HepG2 (cell line): ENCODE data around the gene SYTL1. TPM values are rescaled to one million over a fixed set of nuclear protein-coding genes. Genes with fewer than 3 reads are reported as not detected.

Experiments
- AKAP8 ChIP-seq: sonication (generic); formaldehyde crosslinking; IDR thresholded peaks from 2 replicates; pipeline ENCODE4 v1.5.1; 2020; ENCODE audit warnings: mild to moderate bottlenecking, missing genetic modification reagents
- EP300 ChIP-seq, 3 experiments: sonication (generic) in 1 of 3; formaldehyde crosslinking in 1 of 3; IDR thresholded peaks; 2 replicates each; pipeline versions ENCODE4 v1.5.1 to v1.6.1; 2011 to 2020; ENCODE audit warnings: low read depth in 2 of 3, low read length in 2 of 3, borderline replicate concordance in 1 of 3, improper control_type of control experiment in 1 of 3, mild to moderate bottlenecking in 1 of 3, missing genetic modification reagents in 1 of 3, moderate library complexity in 1 of 3
- FOXA1 ChIP-seq, 2 experiments: fragments of 450-650 bp in 1 of 2; sonication (generic) in 1 of 2; formaldehyde crosslinking in 1 of 2; IDR thresholded peaks; 2 replicates each; pipeline versions ENCODE4 v1.4.0 to v1.6.1; 2016 to 2020; ENCODE audit warnings: missing genetic modification reagents in 1 of 2
- MYC ChIP-seq: sonication (generic); formaldehyde crosslinking; IDR thresholded peaks from 2 replicates; pipeline ENCODE4 v1.9.0; 2021; ENCODE audit warnings: missing genetic modification reagents, borderline replicate concordance
- RBM22 ChIP-seq: fragments of 200-400 bp; formaldehyde crosslinking; optimal IDR thresholded peaks from 2 replicates; pipeline ENCODE3; 2017; ENCODE audit warnings: mild to moderate bottlenecking, low read length, moderate library complexity
- REPIN1 ChIP-seq: sonication (generic); formaldehyde crosslinking; IDR thresholded peaks from 2 replicates; pipeline ENCODE4 v1.8.0; 2022; ENCODE audit warnings: missing genetic modification reagents, low read depth, mild to moderate bottlenecking, borderline replicate concordance
- SIN3B ChIP-seq: fragments of 150-350 bp; IDR thresholded peaks from 2 replicates; pipeline ENCODE4 v1.6.1; 2014; ENCODE audit warnings: low read length
- STAG1 ChIP-seq: sonication (generic); formaldehyde crosslinking; IDR thresholded peaks from 2 replicates; pipeline ENCODE4 v1.4.0; 2020; ENCODE audit warnings: missing genetic modification reagents
- TEAD3 ChIP-seq: optimal IDR thresholded peaks from 2 replicates; pipeline ENCODE3; 2016; ENCODE audit warnings: borderline replicate concordance
- ZNF263 ChIP-seq: sonication (generic); formaldehyde crosslinking; IDR thresholded peaks from 2 replicates; pipeline ENCODE4 v1.4.0; 2020; ENCODE audit warnings: missing genetic modification reagents
- ZNF768 ChIP-seq: sonication (generic); formaldehyde crosslinking; IDR thresholded peaks from 2 replicates; pipeline ENCODE4 v1.4.0; 2020; ENCODE audit warnings: missing genetic modification reagents
- polyA plus RNA-seq, 8 experiments: library from polyadenylated mRNA; depleted of rRNA in 3 of 8; stranded (reverse) in 7 of 8; unstranded in 1 of 8; fragments of >200 nt; fragmentation: Illumina TruSeq in 4 of 8; extraction: Trizol in 4 of 8; gene quantifications; 2 replicates each; pipeline versions ENCODE4 v1.2.1 to v1.2.3, GENCODE V29; 2011 to 2016; ENCODE audit warnings: low read depth in 4 of 8, missing spikeins in 1 of 8, mixed read lengths in 1 of 8; ENCODE audit not compliant: insufficient read depth in 1 of 8
- total RNA-seq, 5 experiments: library from RNA; depleted of rRNA; stranded (reverse); fragments of >200 nt; fragmentation: Illumina TruSeq; extraction: Trizol; gene quantifications; 2 replicates each; pipeline ENCODE4 v1.2.3, GENCODE V29; 2016; ENCODE audit warnings: low read depth in 1 of 5
- TF ChIP-seq, protein P1 (sequence below): sonication (generic); formaldehyde crosslinking; IDR thresholded peaks from 2 replicates; pipeline ENCODE4 v1.8.1; 2023; ENCODE audit warnings: mild to moderate bottlenecking, missing genetic modification reagents
- TF ChIP-seq, protein P2 (sequence below): sonication (generic); formaldehyde crosslinking; IDR thresholded peaks from 2 replicates; pipeline ENCODE4 v1.4.0; 2020; ENCODE audit warnings: missing genetic modification reagents
- TF ChIP-seq, protein P3 (sequence below): sonication (generic); formaldehyde crosslinking; IDR thresholded peaks from 2 replicates; pipeline ENCODE4 v1.4.0; 2020; ENCODE audit warnings: missing genetic modification reagents, borderline replicate concordance

Gene SYTL1
- total and polyA plus RNA-seq, 2 of the 13 experiments (the other 11 are each of a cell fraction or from before 2014, with no cell fraction given): 11.1 to 17.8 TPM

DNA sequence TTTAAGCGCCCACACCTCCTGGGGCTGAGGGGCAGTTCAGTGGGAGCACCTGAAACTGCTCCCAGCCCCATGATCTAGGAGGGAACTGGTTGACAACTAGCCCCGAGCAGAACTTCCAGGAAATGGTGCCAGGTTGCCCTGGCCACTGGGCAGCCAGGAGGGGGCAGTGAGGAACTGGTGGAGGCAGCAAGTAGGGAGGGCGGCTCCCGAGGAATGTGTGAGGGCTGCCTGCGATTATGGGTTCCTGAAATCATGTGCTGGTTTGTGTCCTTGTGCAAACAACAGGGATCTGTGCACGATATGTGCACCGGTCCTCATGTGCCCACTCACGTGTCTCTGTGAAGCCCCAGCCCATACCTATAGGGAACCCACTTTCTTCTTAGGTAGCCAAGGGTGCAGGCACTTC, 60.5 kb downstream of the SYTL1 start (continued):
- TF ChIP-seq, protein P1, sequence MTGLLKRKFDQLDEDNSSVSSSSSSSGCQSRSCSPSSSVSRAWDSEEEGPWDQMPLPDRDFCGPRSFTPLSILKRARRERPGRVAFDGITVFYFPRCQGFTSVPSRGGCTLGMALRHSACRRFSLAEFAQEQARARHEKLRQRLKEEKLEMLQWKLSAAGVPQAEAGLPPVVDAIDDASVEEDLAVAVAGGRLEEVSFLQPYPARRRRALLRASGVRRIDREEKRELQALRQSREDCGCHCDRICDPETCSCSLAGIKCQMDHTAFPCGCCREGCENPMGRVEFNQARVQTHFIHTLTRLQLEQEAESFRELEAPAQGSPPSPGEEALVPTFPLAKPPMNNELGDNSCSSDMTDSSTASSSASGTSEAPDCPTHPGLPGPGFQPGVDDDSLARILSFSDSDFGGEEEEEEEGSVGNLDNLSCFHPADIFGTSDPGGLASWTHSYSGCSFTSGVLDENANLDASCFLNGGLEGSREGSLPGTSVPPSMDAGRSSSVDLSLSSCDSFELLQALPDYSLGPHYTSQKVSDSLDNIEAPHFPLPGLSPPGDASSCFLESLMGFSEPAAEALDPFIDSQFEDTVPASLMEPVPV (CRISPR knock-in tag): 0 out of 2 replicates have a peak, but pooled peaks have one; percentile 30
- no peak for TF ChIP-seq FOXA1 (IDR thresholded peaks at IDR 0.05)
- TF ChIP-seq FOXA1 (CRISPR knock-in tag; IDR thresholded peaks at IDR 0.05): no peak
- no peak for TF ChIP-seq SIN3B
- TF ChIP-seq ZNF768 (CRISPR knock-in tag): 0 out of 2 replicates have a peak, but pooled peaks have one; percentile 17
- TF ChIP-seq ZNF263: peak; percentile 63; the same call in 1 of the 2 replicates
- TF ChIP-seq TEAD3: peak; percentile 41
- TF ChIP-seq, protein P2, sequence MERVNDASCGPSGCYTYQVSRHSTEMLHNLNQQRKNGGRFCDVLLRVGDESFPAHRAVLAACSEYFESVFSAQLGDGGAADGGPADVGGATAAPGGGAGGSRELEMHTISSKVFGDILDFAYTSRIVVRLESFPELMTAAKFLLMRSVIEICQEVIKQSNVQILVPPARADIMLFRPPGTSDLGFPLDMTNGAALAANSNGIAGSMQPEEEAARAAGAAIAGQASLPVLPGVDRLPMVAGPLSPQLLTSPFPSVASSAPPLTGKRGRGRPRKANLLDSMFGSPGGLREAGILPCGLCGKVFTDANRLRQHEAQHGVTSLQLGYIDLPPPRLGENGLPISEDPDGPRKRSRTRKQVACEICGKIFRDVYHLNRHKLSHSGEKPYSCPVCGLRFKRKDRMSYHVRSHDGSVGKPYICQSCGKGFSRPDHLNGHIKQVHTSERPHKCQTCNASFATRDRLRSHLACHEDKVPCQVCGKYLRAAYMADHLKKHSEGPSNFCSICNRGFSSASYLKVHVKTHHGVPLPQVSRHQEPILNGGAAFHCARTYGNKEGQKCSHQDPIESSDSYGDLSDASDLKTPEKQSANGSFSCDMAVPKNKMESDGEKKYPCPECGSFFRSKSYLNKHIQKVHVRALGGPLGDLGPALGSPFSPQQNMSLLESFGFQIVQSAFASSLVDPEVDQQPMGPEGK: 0 out of 2 replicates have a peak, but pooled peaks have one; percentile 4
- peak; percentile 85 for TF ChIP-seq RBM22
- 0 out of 2 replicates have a peak, but pooled peaks have one; percentile 28 for TF ChIP-seq REPIN1 (CRISPR knock-in tag)
- TF ChIP-seq, protein P3, sequence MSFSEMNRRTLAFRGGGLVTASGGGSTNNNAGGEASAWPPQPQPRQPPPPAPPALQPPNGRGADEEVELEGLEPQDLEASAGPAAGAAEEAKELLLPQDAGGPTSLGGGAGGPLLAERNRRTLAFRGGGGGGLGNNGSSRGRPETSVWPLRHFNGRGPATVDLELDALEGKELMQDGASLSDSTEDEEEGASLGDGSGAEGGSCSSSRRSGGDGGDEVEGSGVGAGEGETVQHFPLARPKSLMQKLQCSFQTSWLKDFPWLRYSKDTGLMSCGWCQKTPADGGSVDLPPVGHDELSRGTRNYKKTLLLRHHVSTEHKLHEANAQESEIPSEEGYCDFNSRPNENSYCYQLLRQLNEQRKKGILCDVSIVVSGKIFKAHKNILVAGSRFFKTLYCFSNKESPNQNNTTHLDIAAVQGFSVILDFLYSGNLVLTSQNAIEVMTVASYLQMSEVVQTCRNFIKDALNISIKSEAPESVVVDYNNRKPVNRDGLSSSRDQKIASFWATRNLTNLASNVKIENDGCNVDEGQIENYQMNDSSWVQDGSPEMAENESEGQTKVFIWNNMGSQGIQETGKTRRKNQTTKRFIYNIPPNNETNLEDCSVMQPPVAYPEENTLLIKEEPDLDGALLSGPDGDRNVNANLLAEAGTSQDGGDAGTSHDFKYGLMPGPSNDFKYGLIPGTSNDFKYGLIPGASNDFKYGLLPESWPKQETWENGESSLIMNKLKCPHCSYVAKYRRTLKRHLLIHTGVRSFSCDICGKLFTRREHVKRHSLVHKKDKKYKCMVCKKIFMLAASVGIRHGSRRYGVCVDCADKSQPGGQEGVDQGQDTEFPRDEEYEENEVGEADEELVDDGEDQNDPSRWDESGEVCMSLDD (CRISPR knock-in tag): no peak
- no peak for TF ChIP-seq EP300 (IDR thresholded peaks at IDR 0.05; ENCODE audit: low read depth in 2 of 2, low read length in 2 of 2)
- 0 out of 2 replicates have a peak, but pooled peaks have one; percentile 14 for TF ChIP-seq EP300 (CRISPR knock-in tag; IDR thresholded peaks at IDR 0.05; ENCODE audit: borderline replicate concordance)
- TF ChIP-seq MYC (CRISPR knock-in tag): peak; percentile 23; the same call in 1 of the 2 replicates
- TF ChIP-seq AKAP8 (CRISPR knock-in tag): peak; percentile 60; the same call in 1 of the 2 replicates
- peak; percentile 63 for TF ChIP-seq STAG1
- TF ChIP-seq, all 625 proteins: peak for 23
